GM23338 (cell line): ENCODE results near the gene MAP3K13. TPM values are rescaled to one million over a fixed set of nuclear protein-coding genes. Genes with fewer than 3 reads are reported as not detected.

Source experiments
- ATAC-seq: fragments of 200-7000 bp; cut with Tn5 transposase; 3 replicates; pipeline ENCODE4 v1.9.1; 2020
- DNase-seq: peaks from one replicate; pipeline ENCODE4 v3.0.0-alpha.2; 2015; ENCODE audit warnings: low spot score
- H2AFZ ChIP-seq: fragments of 200-600 bp; sonication (generic); 2 replicates; pipeline ENCODE4 v1.8.0; 2016; ENCODE audit warnings: antibody characterized with exemption, mild to moderate bottlenecking, moderate library complexity
- H3F3A ChIP-seq: fragments of 200-600 bp; sonication (generic); replicated peaks from 2 replicates; pipeline ENCODE4 v1.8.0; 2017; ENCODE audit warnings: antibody characterized with exemption, mixed run types, low read depth
- H3K27ac ChIP-seq: fragments of 200-600 bp; sonication (generic); 2 replicates; pipeline ENCODE4 v1.6.1; 2016; ENCODE audit warnings: low read depth
- H3K27me3 ChIP-seq: fragments of 200-600 bp; sonication (generic); 2 replicates; pipeline ENCODE4 v1.8.0; 2016; ENCODE audit warnings: mild to moderate bottlenecking, mixed run types, moderate library complexity; ENCODE audit not compliant: insufficient read depth
- H3K36me3 ChIP-seq: fragments of 200-600 bp; sonication (generic); 2 replicates; pipeline ENCODE4 v1.8.0; 2016; ENCODE audit warnings: mild to moderate bottlenecking; ENCODE audit not compliant: insufficient read depth
- H3K4me1 ChIP-seq: fragments of 200-600 bp; sonication (generic); 2 replicates; pipeline ENCODE4 v1.8.0; 2016; ENCODE audit warnings: mild to moderate bottlenecking, moderate library complexity; ENCODE audit not compliant: insufficient read depth
- H3K4me2 ChIP-seq: fragments of 200-600 bp; sonication (generic); 2 replicates; pipeline ENCODE4 v1.7.1; 2017; ENCODE audit warnings: mixed run types
- H3K4me3 ChIP-seq: fragments of 200-600 bp; sonication (generic); 2 replicates; pipeline ENCODE4 v1.6.1; 2016; ENCODE audit warnings: mixed run types
- H3K79me2 ChIP-seq: fragments of 200-600 bp; sonication (generic); replicated peaks from 2 replicates; pipeline ENCODE4 v1.8.0; 2017; ENCODE audit warnings: mild to moderate bottlenecking; ENCODE audit not compliant: insufficient read depth
- H3K9me2 ChIP-seq: fragments of 200-600 bp; sonication (generic); 2 replicates; pipeline ENCODE4 v1.8.0; 2017; ENCODE audit not compliant: insufficient read depth
- H4K20me1 ChIP-seq: fragments of 200-600 bp; sonication (generic); replicated peaks from 2 replicates; pipeline ENCODE4 v1.8.0; 2017; ENCODE audit warnings: mild to moderate bottlenecking; ENCODE audit not compliant: insufficient read depth
- H3K27ac Mint-ChIP-seq: 2 replicates; pipeline ENCODE4 v1.8.0; 2020; ENCODE audit warnings: inconsistent platforms, mild to moderate bottlenecking, moderate library complexity, mixed read lengths
- H3K27me3 Mint-ChIP-seq: 3 replicates; pipeline ENCODE4 v1.8.0; 2022; ENCODE audit warnings: low read depth, mild to moderate bottlenecking, moderate library complexity, mixed read lengths, inconsistent platforms; ENCODE audit not compliant: insufficient read depth, poor library complexity
- H3K36me3 Mint-ChIP-seq: 3 replicates; pipeline ENCODE4 v1.8.0; 2021; ENCODE audit warnings: low read depth, mild to moderate bottlenecking, inconsistent platforms, moderate library complexity, mixed read lengths
- H3K4me1 Mint-ChIP-seq: 3 replicates; pipeline ENCODE4 v1.8.0; 2020; ENCODE audit warnings: mild to moderate bottlenecking, inconsistent platforms, mixed read lengths
- H3K4me3 Mint-ChIP-seq: 3 replicates; pipeline ENCODE4 v1.8.0; 2021; ENCODE audit warnings: moderate library complexity, mild to moderate bottlenecking, inconsistent platforms, mixed read lengths
- H3K9me3 Mint-ChIP-seq: 3 replicates; pipeline ENCODE4 v1.8.0; 2020; ENCODE audit warnings: moderate library complexity, mild to moderate bottlenecking, inconsistent platforms, mixed read lengths
- CREB1 ChIP-seq: fragments of 250-450 bp; sonication (Bioruptor Pico); IDR thresholded peaks from 2 replicates; pipeline ENCODE4 v1.5.0; 2020; ENCODE audit warnings: low read depth, mild to moderate bottlenecking, moderate library complexity
- EZH2 ChIP-seq: fragments of 200-600 bp; sonication (generic); IDR thresholded peaks from one replicate; pipeline ENCODE4 v1.8.0; 2017; ENCODE audit warnings: antibody characterized with exemption, mild to moderate bottlenecking, low read depth; ENCODE audit not compliant: unreplicated experiment
- EZH2phosphoT487 ChIP-seq: fragments of 200-600 bp; sonication (generic); IDR thresholded peaks from one replicate; pipeline ENCODE4 v1.8.1; 2018; ENCODE audit warnings: antibody characterized with exemption; ENCODE audit not compliant: unreplicated experiment
- POLR2AphosphoS5 ChIP-seq: IDR thresholded peaks from 2 replicates; pipeline ENCODE4 v1.6.1; 2016; ENCODE audit warnings: antibody characterized with exemption, low read depth
- ZNF331 ChIP-seq: fragments of 250-450 bp; sonication (Bioruptor Pico); IDR thresholded peaks from 2 replicates; pipeline ENCODE4 v1.5.0; 2020; ENCODE audit warnings: low read depth, mild to moderate bottlenecking, moderate library complexity
- polyA plus RNA-seq: library from polyadenylated mRNA; unstranded; fragments of >200 nt; fragmentation: Nextera tagmentation; extraction: Ambion mirVana; gene quantifications from 2 replicates; pipeline ENCODE4 v1.2.1, GENCODE V29; 2016
- total RNA-seq: library from RNA; depleted of rRNA; stranded (reverse); fragments of >200 nt; shearing (Covaris generic); gene quantifications from 2 replicates; pipeline ENCODE4 v1.2.3, GENCODE V29; 2014
- TF ChIP-seq, protein P1 (sequence below): fragments of 250-450 bp; sonication (Bioruptor Pico); IDR thresholded peaks from 2 replicates; pipeline ENCODE4 v1.5.0; 2020; ENCODE audit warnings: mild to moderate bottlenecking, moderate library complexity

MAP3K13 gene
- total and polyA plus RNA-seq, 2 experiments from 2014 or later: 10.7 to 129 TPM

DNA sequence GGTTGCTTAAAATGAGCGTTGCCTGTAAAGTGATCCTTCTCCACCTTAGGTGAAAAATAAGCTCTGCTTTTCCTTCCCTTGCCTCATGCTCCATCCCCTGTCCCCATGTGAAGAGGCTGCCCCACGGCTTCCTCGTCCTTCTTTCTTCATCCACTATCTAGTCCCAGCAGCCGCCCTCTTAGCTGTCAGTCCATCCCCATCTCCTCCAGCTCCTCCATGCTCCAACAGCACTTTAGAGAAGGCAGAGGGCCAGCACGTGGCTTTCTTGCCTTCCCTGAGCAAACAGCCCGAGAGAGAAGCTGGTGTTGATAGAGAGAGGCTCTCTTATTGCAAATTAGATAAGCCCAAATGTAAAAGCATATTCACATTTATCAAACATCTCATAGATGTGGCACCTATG is 144.9 kb downstream of the MAP3K13 start (continued):
- TF ChIP-seq, protein P1, sequence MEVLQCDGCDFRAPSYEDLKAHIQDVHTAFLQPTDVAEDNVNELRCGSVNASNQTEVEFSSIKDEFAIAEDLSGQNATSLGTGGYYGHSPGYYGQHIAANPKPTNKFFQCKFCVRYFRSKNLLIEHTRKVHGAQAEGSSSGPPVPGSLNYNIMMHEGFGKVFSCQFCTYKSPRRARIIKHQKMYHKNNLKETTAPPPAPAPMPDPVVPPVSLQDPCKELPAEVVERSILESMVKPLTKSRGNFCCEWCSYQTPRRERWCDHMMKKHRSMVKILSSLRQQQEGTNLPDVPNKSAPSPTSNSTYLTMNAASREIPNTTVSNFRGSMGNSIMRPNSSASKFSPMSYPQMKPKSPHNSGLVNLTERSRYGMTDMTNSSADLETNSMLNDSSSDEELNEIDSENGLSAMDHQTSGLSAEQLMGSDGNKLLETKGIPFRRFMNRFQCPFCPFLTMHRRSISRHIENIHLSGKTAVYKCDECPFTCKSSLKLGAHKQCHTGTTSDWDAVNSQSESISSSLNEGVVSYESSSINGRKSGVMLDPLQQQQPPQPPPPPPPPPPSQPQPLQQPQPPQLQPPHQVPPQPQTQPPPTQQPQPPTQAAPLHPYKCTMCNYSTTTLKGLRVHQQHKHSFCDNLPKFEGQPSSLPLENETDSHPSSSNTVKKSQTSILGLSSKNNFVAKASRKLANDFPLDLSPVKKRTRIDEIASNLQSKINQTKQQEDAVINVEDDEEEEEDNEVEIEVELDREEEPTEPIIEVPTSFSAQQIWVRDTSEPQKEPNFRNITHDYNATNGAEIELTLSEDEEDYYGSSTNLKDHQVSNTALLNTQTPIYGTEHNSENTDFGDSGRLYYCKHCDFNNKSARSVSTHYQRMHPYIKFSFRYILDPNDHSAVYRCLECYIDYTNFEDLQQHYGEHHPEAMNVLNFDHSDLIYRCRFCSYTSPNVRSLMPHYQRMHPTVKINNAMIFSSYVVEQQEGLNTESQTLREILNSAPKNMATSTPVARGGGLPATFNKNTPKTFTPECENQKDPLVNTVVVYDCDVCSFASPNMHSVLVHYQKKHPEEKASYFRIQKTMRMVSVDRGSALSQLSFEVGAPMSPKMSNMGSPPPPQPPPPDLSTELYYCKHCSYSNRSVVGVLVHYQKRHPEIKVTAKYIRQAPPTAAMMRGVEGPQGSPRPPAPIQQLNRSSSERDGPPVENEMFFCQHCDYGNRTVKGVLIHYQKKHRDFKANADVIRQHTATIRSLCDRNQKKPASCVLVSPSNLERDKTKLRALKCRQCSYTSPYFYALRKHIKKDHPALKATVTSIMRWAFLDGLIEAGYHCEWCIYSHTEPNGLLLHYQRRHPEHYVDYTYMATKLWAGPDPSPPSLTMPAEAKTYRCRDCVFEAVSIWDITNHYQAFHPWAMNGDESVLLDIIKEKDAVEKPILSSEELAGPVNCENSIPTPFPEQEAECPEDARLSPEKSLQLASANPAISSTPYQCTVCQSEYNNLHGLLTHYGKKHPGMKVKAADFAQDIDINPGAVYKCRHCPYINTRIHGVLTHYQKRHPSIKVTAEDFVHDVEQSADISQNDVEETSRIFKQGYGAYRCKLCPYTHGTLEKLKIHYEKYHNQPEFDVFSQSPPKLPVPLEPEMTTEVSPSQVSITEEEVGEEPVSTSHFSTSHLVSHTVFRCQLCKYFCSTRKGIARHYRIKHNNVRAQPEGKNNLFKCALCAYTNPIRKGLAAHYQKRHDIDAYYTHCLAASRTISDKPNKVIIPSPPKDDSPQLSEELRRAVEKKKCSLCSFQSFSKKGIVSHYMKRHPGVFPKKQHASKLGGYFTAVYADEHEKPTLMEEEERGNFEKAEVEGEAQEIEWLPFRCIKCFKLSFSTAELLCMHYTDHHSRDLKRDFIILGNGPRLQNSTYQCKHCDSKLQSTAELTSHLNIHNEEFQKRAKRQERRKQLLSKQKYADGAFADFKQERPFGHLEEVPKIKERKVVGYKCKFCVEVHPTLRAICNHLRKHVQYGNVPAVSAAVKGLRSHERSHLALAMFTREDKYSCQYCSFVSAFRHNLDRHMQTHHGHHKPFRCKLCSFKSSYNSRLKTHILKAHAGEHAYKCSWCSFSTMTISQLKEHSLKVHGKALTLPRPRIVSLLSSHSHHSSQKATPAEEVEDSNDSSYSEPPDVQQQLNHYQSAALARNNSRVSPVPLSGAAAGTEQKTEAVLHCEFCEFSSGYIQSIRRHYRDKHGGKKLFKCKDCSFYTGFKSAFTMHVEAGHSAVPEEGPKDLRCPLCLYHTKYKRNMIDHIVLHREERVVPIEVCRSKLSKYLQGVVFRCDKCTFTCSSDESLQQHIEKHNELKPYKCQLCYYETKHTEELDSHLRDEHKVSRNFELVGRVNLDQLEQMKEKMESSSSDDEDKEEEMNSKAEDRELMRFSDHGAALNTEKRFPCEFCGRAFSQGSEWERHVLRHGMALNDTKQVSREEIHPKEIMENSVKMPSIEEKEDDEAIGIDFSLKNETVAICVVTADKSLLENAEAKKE (CRISPR knock-in tag): no peak
- TF ChIP-seq CREB1 (no peak), POLR2AphosphoS5 (no peak), EZH2phosphoT487 (no peak)

DNA sequence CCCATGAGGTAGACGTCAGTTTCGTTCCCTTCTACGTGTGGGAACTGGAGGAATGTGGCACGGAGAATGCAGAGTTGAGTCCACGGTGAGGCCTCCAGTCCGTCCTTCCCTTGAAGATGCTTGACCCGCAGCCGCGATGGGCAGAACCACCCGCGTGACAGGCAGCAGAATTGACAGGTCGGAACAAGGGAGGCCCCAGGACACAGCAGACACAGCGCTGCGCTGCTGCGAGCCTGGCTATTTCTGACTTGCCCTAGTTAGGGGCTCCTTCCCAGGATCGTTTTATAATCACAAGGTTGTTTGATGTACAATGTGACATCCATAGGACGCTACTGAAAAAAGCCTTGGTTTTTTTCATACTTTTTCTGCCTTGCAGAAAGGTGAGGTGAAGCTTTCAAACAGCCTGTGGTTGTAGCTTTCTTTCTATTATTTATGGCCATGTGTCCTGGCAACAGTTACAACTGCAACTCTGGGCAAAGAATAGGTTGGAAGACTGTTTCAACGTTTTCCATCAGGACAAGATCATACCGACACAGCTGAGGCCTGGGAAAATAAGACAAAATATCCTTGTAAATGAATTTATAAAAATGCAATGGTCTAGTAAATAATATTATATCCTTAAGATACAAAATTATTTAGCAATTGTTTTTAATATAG is 145.5 kb downstream of the MAP3K13 start:
- Histone ChIP-seq H3K4me2 (no peak overlapping the region), H3K36me3 (no peaks in the 10 kb centered on the region), H3K27ac (no peak overlapping the region), H3K4me3 (no peak overlapping the region), H3K9me2 (no peaks in the 10 kb centered on the region), H3K79me2 (no peaks in the 10 kb centered on the region), H3F3A (no peaks in the 10 kb centered on the region), H4K20me1 (no peaks in the 10 kb centered on the region), H2AFZ (no peak overlapping the region), H3K4me1 (no peaks in the 10 kb centered on the region), H3K27me3 (no peaks in the 10 kb centered on the region)
- no peak overlapping the region for H3K4me3 Mint-ChIP-seq
- H3K27ac Mint-ChIP-seq: no peak overlapping the region
- DNase-seq (no peak), ATAC-seq (no peak)
- no peaks in the 10 kb centered on the region for H3K9me3 Mint-ChIP-seq
- H3K4me1 Mint-ChIP-seq: no peaks in the 10 kb centered on the region
- H3K36me3 Mint-ChIP-seq: no peaks in the 10 kb centered on the region
- H3K27me3 Mint-ChIP-seq: peaks cover 2% of the 10 kb centered on the region
- TF ChIP-seq EZH2 (no peak), ZNF331 (no peak)
- TF ChIP-seq, protein P1 (CRISPR knock-in tag): no peak
